SK-N-MC (cell line): Measurements from ENCODE around the gene A3GALT2.

Experiments used
- EZH2 ChIP-seq: fragments of 200-600 bp; sonication (generic); IDR thresholded peaks from one replicate; pipeline ENCODE4 v1.6.1; 2017; ENCODE audit warnings: antibody characterized with exemption
- POLR2AphosphoS5 ChIP-seq: IDR thresholded peaks from 2 replicates; pipeline ENCODE4 v1.6.1; 2012; ENCODE audit warnings: mild to moderate bottlenecking, low read depth, low read length, borderline replicate concordance

GRCh38 chr1:33258788-33259274, 62.1 kb downstream of the A3GALT2 start:
- TF ChIP-seq POLR2AphosphoS5 (no peak), EZH2 (no peak)
